ENCODE data around the gene SLC44A1.

- TF ChIP-seq SUZ12 (IDR thresholded peaks at IDR 0.05; ENCODE audit: extremely low read depth, insufficient read depth, insufficient read length), result no peak
- no peak for TF ChIP-seq YY1 (IDR thresholded peaks at IDR 0.05; ENCODE audit: insufficient read depth, insufficient read length)
Measured at GRCh38 chr9:105236261-105236660, 8.2 kb upstream of the SLC44A1 start.
